HT-29 (cell line): ENCODE results near the gene TMEM185B. TPM values are rescaled to one million over a fixed set of nuclear protein-coding genes. Genes with fewer than 3 reads are reported as not detected.
"Not testable (repeated sequence)": the region's sequence is repeated elsewhere in the genome, so short reads cannot be mapped to it uniquely, and the experiment has no call there.

Experiments used
- DNase-seq: peaks from one replicate; pipeline ENCODE4 v3.0.0-alpha.2; 2015; ENCODE audit warnings: low spot score
- total RNA-seq: library from RNA; depleted of rRNA; stranded (reverse); fragments of >200 nt; shearing (Covaris generic); gene quantifications from 2 replicates; pipeline ENCODE4 v1.2.3, GENCODE V29; 2014

The TMEM185B gene
- total RNA-seq, 1 experiment from 2014 or later: 63.3 TPM

DNA sequence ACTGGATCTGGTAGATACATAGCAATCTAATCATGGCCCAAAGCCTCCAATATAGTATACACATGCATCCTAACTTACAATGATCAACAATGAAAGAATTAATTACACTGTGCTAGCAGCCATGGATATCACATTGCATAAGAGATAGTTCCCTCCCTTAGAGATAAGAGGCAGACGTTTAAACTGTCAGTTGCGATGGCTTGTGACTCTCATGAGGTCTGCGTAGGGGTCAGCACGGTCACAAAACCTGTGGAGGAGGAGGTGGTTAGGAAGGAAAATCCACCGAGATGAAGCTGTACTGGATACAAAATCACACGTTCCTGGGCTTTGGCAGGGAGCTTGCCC is 28.7 kb upstream of the TMEM185B start:
- no peak for DNase-seq

DNA sequence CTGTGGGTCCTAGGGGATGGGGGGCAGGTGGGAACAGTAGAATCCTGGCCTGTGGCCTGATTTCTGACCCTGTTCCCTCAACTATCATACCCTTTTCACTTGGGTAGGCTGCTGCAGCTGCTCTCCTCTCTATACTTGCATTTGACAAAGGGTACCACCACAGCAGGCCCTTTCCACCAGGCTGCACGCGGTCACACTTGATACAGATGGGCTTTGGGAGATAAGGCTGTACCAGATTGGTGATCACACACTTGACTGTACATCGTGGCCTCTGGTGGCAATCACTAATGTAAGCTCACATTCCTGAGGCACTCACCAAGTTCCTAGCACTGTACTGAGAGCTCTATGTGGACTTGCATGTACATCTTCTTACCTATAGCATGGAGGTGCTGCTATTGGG is 27.9 kb upstream of the TMEM185B start:
- no peak for DNase-seq

DNA sequence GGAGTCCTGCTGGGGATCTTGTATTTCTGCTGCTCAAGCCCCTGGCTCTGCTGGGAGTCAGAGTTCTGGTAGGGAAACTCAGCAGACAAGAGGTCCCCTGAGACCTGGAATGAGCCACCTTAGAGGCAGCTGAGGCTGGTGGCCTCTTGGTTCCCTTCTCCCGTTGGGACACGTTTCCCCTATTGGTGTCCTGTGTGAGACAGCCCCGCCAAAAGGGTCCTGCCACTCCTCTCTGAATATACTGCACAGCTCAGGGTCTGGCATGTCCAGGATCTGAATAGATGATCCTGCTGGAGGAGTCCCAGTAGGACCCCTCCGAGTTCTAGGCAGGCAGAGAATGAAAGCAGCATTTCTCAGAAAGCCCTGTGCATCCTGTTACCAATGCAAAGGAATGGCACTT is 27.4 kb upstream of the TMEM185B start:
- no peak for DNase-seq

DNA sequence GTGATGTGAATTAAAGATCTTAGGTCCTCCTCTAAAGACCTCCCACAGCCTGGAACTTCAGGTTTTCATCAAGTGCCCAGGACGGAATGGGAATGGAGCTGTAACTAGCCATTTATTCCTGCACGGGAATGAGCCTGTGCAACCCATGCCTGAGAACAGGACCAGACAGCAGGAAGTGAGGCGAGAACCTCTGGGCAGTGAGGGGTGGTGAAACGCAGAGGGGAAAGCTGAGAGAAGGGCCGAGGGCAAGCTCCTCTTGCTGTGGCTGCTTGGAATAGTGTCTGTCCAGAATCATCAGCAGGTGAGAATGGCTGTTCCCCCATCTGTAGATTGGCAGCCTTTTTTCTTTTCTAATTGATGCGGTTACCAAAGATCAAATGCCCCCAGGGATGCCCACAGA is 24.7 kb upstream of the TMEM185B start:
- no peak for DNase-seq

DNA sequence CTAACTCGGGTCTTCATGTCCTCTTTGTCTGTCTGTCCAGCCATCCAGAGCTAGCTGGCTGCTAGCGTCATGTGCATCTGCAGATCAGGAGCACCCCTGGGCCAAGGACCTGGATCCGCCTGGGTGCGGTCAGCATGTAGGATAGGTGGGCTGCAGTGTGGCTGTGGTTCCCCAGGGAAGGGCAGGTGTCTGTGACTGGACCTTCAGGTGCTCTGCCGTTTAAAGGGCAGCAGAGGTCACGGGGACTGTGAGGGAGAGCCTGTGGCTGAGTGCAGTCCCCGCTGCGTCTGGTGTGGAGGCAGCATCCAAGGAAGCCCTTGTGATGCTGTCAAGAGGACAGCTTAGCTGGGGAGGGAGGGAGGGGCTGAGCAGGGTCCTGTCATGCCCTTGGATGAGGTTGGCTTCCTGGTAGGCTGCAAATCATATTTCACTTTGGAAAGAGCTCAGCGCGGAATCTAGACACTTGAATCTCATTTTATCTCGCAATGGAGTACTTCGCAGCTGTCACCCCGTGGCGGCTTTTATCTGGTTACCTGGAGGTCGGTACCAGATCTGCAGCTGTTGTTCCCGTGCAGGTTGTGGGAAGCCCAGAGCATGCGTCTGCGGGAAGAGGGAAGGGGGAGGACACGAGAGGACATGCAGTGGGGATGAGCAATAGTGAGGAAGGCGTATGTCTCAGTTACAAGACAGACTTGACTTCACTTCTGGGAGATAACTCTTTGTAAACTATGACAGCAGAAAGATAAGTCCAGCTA is 23.5 kb upstream of the TMEM185B start:
- DNase-seq: no peak

DNA sequence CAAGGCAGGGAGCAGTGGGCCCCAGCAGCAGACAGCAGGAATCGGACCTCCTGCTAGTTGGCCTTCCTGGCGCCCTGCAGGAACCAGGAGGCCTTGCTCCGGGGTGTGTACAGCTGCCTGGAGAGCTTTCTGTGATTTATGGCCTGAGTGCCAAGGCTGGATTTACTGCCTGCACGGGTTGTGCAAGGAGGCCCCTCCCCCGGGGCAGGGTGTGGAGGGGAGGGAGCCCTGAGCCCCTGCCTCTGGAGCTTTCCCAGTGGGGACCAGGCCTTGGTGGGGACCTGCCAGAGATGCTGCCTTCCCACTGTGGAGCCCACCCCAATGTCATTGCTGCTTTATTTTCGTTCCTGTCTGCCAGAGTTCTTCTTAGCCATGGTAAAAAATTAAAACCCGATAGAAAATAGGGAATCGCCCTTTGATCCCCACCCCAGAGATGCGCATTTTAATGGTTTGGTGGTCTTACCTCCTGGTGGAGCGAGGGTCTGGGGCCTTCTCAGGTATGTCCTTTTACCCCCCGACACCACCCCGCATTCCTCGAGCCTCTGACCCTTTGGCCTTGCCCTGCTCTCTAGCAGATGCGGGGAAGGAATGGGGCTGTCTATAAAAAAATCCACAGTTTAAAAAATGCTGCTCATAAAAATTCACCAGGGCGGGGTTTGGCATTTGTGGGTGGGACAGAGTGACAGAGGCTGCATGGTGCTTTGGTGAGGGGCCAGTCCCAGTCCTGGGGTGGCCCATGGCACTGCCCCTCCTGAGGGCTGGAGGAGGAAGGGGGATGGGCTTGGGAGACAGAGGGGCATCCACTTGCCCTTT is 22.5 kb upstream of the TMEM185B start:
- DNase-seq: peak; percentile 79

DNA sequence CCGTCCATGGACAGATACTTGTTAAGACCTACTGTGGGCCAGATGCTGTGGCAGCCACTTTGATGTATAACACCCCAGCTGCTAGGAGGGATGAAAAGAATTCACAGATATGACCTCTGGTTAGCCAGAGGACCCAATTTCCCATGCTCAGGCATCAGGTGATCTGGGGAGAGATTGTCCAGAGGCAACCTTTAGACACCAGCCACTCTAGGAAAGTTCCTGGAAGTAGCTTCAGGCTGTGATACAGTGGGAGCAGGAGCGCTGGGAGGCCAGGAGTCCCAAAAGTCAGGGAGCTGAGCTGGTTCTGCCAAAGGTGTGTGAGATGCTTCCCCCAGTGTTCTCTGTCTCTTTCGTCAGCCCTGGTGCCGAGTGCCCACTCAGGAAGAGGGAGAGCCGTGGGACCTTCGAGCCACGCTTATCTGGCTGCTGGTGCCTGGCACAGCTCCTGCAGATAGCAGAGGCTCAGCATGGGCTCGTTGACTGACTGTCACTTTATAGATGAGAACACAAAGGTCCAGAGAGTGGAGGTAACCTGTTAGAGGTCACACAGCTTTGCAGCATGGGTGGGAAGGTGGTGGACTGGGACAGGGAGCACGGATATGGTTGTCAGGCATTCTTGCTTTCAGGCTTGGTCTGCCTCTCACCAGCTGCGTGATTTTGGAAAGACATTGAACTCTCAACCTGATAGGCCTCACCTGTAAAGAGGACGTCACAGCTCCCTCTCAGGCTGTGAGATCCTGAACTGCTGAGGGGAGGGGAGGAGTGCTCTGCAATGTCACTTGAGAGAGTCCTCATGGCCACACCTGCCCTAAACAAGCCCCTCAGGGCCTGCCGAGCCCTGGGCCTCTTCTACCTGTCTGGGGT is 21.7 kb upstream of the TMEM185B start:
- DNase-seq: no peak

DNA sequence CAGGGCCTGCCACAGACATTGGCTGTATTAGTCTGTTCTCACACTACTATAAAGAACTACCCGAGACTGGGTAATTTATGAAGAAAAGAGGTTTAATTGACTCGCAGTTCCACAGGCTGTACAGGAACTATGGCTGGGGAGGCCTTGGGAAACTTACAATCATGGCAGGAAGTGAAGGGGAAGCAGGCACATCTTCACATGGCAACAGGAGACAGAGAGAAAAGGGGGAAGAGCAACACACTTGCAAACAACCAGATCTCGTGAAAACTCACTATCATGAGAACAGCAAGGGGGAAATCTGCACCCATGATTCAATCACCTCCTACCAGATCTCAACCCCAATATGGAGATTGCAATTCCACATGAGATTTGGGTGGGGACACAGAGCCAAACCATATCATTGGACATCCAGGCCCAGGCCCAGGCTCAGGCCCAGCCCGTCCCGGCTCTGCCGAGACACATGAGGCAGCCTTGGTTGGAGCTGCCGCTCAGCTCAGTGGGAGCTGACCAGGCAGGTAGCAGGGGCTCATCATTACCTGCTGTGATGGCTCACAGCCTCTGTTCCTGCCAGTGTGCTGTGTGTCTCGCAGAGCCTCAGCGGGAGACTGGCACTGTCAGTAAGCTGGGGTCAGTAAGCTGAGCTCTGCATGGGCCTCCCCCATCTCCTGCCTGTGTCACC is 20.8 kb upstream of the TMEM185B start:
- no peak for DNase-seq

DNA sequence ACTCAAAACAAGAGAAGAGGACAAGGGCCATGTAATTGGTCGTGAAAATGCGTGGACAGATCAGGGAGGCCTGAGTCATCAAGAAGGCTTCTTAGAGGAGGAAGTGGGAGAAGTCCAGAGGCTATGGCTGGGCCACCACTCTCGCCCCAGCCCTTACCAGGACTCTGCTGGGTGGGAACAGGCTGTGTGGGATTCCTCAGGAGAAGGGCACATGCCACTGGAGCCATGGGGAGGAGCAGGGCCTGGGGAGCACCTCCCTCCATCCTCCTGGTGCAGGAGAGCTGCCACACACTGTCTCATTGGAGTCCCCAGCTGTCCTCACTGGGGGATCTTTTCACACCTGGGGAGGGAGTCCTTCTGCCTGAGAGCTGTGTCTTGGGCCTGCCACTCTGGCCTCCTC is 20.0 kb upstream of the TMEM185B start:
- peak; percentile 38 for DNase-seq

DNA sequence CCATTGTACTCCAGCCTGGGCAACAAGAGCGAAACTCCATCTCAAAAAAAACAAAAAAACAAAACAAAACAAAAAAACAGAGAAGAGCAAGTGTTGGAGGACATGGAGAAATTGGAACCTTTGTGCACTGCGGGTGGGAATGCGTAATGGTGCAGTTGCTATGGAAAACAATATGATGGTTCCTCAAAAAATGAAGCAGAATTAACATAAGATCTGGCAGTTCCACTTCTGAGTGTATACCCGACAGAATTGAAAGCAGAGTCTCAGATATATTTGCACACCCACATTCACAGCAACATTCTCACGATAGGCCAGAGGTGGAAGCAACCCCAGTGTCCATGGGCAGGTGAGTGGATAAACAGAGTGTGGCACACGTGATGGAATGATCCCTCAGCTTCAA is 18.5 kb upstream of the TMEM185B start:
- no peak for DNase-seq

DNA sequence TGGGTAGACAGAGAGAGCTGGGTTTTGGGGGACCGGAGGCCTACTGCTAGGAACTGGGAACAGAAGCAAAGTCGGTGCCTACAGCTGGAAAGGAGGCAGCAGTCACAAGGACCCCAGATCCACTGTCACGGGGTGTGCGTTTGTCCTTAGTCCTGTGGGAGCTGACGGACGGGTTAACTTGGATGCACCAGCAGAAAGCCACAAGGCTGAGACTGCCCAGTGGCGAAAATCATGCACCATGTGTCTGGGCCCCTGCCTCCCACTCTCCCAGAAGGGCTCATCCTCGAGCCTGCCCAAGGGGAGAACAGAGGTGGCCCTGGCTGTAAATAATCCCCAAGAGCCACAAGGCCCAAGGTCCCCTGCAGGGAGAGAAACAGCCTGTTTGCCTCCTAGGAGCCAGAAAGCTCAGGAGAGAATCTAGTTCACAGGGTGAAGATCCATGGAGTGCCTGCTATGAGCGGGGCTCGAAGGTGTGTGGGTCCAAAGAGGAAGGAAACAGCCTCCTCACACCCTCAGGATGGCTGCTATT is 17.8 kb upstream of the TMEM185B start:
- DNase-seq: no peak

DNA sequence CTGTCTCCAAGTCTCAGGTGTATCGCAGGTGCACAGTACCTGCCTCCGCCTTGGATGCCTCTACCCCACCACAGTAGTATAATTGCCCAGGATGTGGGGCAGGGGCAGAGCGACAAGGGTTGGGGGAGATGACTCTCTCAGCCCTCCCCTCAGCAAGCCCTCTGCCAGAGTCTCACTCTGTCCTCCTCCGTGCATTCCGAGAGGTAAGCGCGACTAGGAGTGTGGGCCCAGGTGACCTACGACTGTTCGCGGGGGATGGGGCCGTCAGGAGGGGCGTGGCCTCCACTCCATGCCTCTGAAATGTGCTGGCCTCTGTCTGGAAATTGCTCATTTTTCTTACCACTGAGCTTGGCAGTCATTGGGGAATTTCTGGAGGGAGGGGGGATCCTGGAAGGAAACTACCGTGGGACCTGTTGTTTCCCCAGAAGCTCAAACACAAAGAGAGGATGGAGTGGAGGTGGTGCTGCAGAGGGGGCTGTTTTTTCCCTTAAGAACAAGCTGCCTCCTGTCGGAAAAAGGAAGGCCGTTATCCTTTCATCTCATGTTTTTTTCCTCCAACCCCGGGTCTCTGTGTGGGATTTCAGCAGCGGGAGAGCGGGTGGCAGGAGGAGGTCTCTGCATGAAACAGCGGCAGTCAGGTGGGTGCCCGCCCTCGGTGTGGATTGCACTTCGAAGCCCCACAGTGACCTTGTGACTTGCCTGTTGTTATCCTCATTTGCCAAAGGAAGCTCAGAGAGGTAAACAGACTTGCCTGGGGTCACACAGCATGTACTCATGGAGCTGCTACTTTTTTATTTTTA is 16.5 kb upstream of the TMEM185B start:
- peak; percentile 47 for DNase-seq

DNA sequence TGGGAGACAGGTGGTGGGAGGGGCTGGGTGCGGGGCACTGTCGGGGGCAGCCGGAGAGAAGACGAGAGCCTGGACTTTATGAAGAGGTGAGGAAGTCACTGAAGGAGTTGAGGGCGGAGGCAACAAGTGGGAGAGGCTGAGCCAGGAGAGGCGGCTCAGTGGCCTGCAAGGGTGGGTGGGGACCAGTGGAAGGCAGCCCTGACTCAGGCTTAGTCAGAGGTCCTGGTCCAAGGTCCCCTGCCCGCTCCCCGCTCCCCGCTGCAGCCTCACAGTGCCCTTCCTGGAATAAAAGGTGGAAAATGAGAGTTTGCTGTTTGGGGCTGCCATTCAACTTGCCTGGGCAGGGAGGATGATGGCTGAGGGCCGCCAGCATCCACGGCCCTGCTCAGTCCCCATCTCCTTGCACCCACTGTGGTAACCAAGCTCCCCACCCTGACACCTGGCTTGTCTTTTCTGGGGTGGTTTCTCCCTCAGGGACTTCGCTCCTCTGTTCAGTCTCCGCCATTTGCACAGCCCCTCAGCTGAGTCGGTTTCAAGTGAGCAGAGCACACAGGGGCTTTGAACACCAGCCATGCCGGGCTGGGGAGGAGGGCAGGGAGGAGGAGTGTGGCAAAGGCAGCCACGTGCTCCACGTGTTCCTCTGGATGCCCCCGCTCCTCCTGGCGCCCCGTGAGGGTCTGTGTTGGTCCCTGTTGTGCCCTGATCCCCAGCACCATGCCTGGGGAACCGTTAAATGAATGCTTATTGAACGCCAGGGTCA is 15.7 kb upstream of the TMEM185B start:
- DNase-seq: peak; percentile 81

DNA sequence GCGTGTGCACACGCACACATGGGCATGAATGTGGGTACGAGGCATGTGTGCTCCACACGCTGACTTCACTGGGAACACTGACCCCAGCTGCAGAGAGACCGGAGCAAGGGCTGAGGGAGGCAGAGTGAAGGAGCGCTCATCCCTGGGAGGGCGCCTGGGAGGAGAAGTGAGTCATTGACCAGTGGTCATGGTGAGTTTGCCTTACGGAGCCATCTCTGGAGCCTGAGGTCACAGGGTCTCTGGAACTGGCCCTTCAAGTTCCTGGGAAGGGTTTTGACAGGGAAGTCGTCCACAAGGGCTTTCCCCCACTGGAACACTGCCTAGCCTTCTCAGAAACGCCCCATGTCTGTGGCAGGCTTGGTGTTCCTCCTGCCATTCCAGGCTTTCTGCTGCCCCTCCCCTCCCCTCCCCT is 14.3 kb upstream of the TMEM185B start:
- DNase-seq: peak; percentile 81

DNA sequence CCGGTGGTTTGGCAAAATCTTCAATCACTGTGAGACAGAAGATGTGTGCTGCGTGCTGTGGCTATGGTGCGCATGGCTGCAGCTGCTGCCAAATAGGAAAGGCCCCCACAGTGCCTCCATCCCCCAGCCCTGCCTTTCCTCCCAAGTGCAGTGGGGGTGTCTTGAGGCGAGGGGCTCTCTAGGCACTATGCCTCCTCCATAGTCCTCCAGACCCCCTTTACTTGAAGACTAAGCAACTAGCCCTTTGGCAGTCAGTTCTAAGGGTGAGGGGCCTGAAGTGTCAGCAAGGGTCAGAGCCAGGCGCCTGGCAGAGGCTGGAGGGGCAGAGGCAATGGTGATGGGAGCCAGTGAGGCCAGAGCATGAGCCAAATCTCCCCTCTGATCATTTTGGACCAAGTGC is 13.6 kb upstream of the TMEM185B start:
- no peak for DNase-seq

DNA sequence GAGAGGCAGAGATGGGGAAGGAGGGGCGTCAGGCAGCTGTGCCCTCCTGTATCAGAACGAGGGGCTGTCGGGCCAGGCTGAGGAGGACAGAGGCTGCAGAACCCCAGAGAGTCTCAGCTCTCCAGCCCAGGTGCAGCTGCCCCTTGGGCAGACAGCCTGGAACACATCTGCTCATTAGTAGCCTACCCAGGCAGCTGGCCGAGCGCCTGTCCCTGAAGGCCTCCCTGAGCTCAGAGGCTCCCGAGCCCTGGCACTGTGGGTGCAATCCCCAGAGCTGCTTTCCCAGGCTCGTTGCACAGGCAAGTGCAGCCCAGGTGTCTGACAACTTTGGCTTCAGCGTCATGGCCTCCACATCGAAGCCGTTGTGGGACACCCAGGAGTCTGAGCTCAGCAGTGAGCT is 13.1 kb upstream of the TMEM185B start:
- no peak for DNase-seq

DNA sequence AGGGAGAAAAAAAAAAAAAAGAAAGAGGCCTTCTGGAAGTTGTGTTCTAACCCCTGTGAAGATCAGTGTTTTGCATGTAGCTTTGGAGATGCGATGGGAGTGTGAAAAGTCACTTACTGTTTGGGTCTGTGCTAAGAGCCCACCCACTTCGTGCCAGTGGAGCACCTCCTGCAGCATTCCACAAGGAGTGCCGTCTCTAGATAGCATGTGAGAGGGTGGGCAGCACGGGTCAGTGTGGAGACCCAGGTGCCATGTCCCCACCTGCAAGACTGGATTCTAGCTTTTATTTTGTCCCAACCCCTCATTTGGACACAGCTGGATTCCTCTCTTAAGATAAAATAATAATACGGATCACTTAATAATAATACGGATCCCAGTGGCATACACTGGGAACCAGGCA is 12.5 kb upstream of the TMEM185B start:
- no peak for DNase-seq

DNA sequence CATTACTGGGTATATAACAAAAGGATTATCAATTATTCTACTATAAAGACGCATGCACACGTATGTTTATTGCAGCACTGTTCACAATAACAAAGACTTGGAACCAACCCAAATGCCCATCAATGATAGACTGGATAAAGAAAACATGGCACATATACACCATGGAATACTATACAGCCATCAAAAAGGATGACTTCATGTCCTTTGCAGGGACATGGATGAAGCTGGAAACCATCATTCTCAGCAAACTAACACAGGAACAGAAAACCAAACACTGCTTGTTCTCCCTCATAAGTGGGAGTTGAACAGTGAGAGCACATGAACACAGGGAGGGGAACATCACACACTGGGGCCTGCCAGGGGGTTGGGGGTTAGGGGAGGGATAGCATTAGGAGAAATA is 12.0 kb upstream of the TMEM185B start:
- not testable (repeated sequence) for DNase-seq

DNA sequence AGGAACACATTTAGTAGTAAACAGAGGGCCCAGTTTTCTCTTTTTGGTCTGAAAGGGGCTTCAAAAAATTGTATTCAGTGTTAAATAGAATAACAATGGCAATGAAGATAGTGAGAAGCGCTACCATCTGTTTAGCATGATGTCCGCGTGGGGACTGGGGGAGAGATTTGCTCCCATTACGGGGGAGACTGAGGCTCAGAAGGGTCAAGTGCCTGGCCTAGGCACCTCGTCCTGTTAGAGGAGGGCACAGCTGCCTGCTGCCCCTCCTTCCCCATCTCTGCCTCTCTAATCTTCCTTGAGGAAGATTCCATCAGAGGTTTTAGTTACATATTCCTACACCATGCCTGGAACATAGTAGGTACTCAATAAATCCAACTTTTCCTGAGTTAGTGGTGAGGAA is 10.1 kb upstream of the TMEM185B start:
- DNase-seq: no peak
